ENCODE data around the gene TMEM140. TPM values are rescaled to one million over a fixed set of nuclear protein-coding genes. Genes with fewer than 3 reads are reported as not detected.

Gene TMEM140
- polyA plus RNA-seq, 4 donors = 5.4 to 19.3 (median 12.4) TPM

DNA sequence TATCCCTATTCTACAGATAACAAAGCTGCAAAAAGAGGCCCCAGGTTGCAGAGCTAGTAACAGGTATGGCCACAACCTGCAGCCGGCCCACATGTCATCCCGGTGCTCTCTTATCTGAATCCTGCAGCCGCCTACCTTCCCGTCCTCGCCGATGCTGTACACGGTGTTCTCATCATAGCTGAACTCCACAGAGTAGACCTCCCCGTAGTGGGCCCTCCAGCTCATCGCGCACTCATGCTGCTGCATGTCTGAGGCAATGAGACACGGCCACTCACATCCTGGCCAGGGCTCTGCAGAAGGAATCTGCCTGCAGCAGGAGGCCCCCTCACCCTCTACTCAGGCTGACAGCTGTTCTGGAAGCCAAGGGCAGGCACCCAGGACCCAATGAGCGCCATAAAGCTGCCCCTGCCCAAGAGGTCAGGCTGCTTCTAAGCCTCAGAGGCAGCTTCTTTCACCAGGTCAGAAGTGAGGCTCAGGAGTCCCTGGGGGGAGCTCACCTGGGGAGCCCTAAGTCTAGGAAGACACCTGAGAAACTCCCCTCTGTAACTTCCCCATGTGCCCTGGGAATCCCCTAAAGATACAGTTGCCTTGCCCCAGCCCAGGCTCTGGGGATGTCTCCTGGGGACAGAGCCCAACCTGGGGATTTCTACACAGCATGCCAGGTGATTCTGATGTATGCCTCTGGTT is 40.6 kb downstream of the TMEM140 start:
- no peak overlapping the region for H3K27ac ChIP-seq (ENCODE audit: low read depth in 1 of 3, low read length in 2 of 3)
- no peak overlapping the region for H3K4me3 ChIP-seq (ENCODE audit: low read depth in 1 of 3, low read length in 3 of 3)
- WGBS, 3 donors = 92 to 95% (median 94%) methylated on average over 12 of the region's 12 CpGs
- no peaks in the 10 kb centered on the region for H3K4me1 ChIP-seq (ENCODE audit: control insufficient read depth in 3 of 3, insufficient read depth in 2 of 3, low read depth in 1 of 3, low read length in 2 of 3)
- peaks cover 0 to 6% of the 10 kb centered on the region in 2 donors for H3K9me3 ChIP-seq (ENCODE audit: control insufficient read depth in 2 of 2, insufficient read depth in 1 of 2, low read depth in 1 of 2, low read length in 1 of 2)
- no peak for DNase-seq
- no peaks in the 10 kb centered on the region for H3K27me3 ChIP-seq (ENCODE audit: control insufficient read depth in 3 of 3, insufficient read depth in 3 of 3, low read length in 3 of 3)
- FAIRE-seq = no peak
- H3K36me3 ChIP-seq (ENCODE audit: control insufficient read depth in 3 of 3, insufficient read depth in 2 of 3, low read depth in 1 of 3, low read length in 3 of 3) = peaks cover 12 to 43% (median 14%) of the 10 kb centered on the region in 3 donors

DNA sequence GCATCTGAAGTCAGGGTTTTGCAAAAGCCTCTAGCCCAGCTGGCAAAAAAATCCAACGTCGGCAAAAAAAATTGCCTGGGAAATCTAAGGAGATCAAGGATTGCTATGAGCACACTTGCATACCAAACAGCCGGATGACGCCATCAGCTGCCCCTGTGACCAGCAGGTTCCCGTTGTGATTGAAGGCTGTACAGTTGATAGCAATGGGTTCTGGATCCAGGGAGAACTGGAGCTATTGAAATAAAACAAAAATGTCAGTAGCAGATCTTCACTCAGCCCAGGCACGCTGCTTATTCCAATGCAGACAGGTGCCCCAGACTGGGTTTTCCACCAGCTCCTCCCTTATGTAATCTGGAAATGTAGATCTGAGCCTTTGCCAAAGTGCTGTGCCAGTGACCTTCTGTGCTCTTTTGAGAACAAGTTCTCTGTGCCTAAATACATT is 41.4 kb downstream of the TMEM140 start:
- FAIRE-seq = no peak
- DNase-seq = no peak
- Histone ChIP-seq H3K4me1 (ENCODE audit: control insufficient read depth in 3 of 3, insufficient read depth in 2 of 3, low read depth in 1 of 3, low read length in 2 of 3) (no peaks in the 10 kb centered on the region), H3K27me3 (ENCODE audit: control insufficient read depth in 3 of 3, insufficient read depth in 3 of 3, low read length in 3 of 3) (no peaks in the 10 kb centered on the region), H3K4me3 (ENCODE audit: low read depth in 1 of 3, low read length in 3 of 3) (no peak overlapping the region), H3K27ac (ENCODE audit: low read depth in 1 of 3, low read length in 2 of 3) (no peak overlapping the region), H3K9me3 (ENCODE audit: control insufficient read depth in 2 of 2, insufficient read depth in 1 of 2, low read depth in 1 of 2, low read length in 1 of 2) (peaks cover 0 to 3% of the 10 kb centered on the region in 2 donors), H3K36me3 (ENCODE audit: control insufficient read depth in 3 of 3, insufficient read depth in 2 of 3, low read depth in 1 of 3, low read length in 3 of 3) (peaks cover 12 to 43% (median 14%) of the 10 kb centered on the region in 3 donors)
- 92 to 98% (median 94%) methylated on average over 6 of the region's 6 CpGs for WGBS, 3 donors

DNA sequence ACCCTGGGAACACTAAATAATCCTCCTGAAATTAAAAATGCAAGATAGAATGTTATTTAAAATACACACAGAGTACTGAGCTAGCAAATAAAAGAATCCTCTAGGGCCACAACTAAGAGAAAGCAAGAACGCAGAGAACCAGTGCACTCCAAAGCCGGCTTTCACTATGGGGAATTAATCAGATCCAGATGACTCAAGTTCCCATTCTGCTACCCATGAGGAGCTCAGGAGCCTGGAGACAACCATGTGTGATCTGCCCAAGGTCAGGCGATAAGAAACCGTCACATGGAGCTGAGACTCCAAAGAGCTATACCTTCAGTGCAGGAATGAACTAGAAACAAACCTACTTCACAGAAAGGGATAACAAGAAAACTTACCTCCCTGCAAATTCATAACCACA is 42.1 kb downstream of the TMEM140 start:
- H3K4me1 ChIP-seq (ENCODE audit: control insufficient read depth in 3 of 3, insufficient read depth in 2 of 3, low read depth in 1 of 3, low read length in 2 of 3) = no peaks in the 10 kb centered on the region
- H3K27ac ChIP-seq (ENCODE audit: low read depth in 1 of 3, low read length in 2 of 3) = no peak overlapping the region
- FAIRE-seq (no peak), DNase-seq (no peak)
- H3K27me3 ChIP-seq (ENCODE audit: control insufficient read depth in 3 of 3, insufficient read depth in 3 of 3, low read length in 3 of 3) = no peaks in the 10 kb centered on the region
- no peak overlapping the region for H3K4me3 ChIP-seq (ENCODE audit: low read depth in 1 of 3, low read length in 3 of 3)
- H3K36me3 ChIP-seq (ENCODE audit: control insufficient read depth in 3 of 3, insufficient read depth in 2 of 3, low read depth in 1 of 3, low read length in 3 of 3) = peaks cover 12 to 45% (median 14%) of the 10 kb centered on the region in 3 donors
- WGBS, 3 donors = 90 to 95% (median 94%) methylated on average over 4 of the region's 4 CpGs
- H3K9me3 ChIP-seq (ENCODE audit: control insufficient read depth in 2 of 2, insufficient read depth in 1 of 2, low read depth in 1 of 2, low read length in 1 of 2) = no peaks in the 10 kb centered on the region

DNA sequence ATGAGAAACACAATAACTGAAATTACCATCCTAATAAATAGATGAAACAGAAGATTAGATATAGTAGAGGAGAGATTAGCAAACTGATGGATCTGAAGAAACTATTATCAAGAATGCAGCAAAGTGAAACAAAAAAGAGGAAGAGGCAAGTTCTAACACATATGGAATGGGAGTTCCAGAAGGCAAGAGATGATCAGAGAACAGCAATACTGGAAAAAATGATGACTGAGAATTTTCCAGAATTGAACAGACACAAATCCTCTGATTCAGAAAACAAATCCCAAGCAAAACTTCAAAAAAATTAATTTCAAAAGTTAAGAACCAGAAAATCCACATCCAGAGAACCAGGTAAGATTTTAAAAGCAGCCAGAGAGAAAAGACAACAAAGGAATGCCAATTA is 42.8 kb downstream of the TMEM140 start:
- DNase-seq (no peak), FAIRE-seq (no peak)
- H3K4me3 ChIP-seq (ENCODE audit: low read depth in 1 of 3, low read length in 3 of 3) = no peak overlapping the region
- H3K4me1 ChIP-seq (ENCODE audit: control insufficient read depth in 3 of 3, insufficient read depth in 2 of 3, low read depth in 1 of 3, low read length in 2 of 3) = no peaks in the 10 kb centered on the region
- H3K9me3 ChIP-seq (ENCODE audit: control insufficient read depth in 2 of 2, insufficient read depth in 1 of 2, low read depth in 1 of 2, low read length in 1 of 2) = no peaks in the 10 kb centered on the region
- no peaks in the 10 kb centered on the region for H3K27me3 ChIP-seq (ENCODE audit: control insufficient read depth in 3 of 3, insufficient read depth in 3 of 3, low read length in 3 of 3)
- H3K27ac ChIP-seq (ENCODE audit: low read depth in 1 of 3, low read length in 2 of 3) = no peak overlapping the region
- H3K36me3 ChIP-seq (ENCODE audit: control insufficient read depth in 3 of 3, insufficient read depth in 2 of 3, low read depth in 1 of 3, low read length in 3 of 3) = peaks cover 12 to 41% (median 12%) of the 10 kb centered on the region in 3 donors

DNA sequence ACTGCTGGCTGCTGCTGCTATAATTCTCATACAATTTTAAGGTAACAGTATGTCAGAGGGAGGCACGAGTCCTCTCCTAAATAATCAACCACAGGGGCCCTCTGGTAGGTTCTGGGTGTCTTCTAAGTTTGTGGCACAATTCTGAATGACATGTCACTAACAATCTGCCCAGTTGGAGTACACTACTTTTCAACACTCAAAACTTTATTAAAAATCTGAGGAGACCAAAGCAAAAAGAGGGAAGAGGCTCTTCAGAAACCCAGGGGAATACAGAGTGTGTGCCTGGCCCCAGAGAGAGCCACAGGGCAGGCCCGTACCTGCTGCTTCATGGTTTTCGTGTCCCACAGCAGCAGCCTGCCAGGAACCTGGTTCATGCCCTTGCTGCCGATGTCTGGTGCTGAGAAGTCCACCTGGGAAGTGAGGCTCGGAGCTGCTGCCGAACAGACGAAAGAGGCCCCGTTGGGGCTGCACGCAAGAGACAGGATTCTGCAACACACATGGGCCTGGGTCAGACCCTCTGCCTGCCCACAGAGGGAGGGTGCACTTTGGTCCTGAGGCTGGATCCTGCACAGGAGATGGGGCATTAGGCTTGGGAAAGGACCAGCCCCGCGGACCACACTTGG is 45.2 kb downstream of the TMEM140 start:
- Histone ChIP-seq H3K9me3 (ENCODE audit: control insufficient read depth in 2 of 2, insufficient read depth in 1 of 2, low read depth in 1 of 2, low read length in 1 of 2) (no peaks in the 10 kb centered on the region), H3K4me3 (ENCODE audit: low read depth in 1 of 3, low read length in 3 of 3) (no peak overlapping the region), H3K27me3 (ENCODE audit: control insufficient read depth in 3 of 3, insufficient read depth in 3 of 3, low read length in 3 of 3) (no peaks in the 10 kb centered on the region), H3K27ac (ENCODE audit: low read depth in 1 of 3, low read length in 2 of 3) (no peak overlapping the region), H3K4me1 (ENCODE audit: control insufficient read depth in 3 of 3, insufficient read depth in 2 of 3, low read depth in 1 of 3, low read length in 2 of 3) (no peaks in the 10 kb centered on the region), H3K36me3 (ENCODE audit: control insufficient read depth in 3 of 3, insufficient read depth in 2 of 3, low read depth in 1 of 3, low read length in 3 of 3) (peaks cover 5 to 49% (median 16%) of the 10 kb centered on the region in 3 donors)
- 89 to 95% (median 94%) methylated on average over 11 of the region's 11 CpGs for WGBS, 3 donors
- FAIRE-seq (no peak), DNase-seq (no peak)

DNA sequence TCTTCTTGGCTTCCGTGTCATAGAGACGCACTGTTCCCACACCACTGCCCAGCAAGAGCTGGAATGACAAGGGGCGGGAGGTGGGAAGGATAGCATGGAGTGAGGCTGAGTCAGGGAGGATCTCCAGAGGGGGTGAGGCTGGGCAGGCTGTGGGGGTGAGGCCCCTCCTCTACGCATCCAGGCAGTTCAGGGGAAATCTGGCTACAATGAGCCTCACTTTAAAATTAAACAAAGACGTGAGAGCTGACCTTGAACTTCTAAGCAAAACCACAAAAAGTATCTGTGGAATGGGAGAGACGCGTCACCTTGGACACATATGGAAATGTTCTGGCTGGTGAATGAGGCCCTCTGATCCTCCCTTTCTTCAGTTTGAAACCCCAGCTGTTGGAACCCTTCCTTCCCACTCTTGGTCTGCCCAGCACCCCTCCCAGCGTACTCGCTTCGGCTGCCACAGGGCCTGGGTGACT is 45.8 kb downstream of the TMEM140 start:
- Histone ChIP-seq H3K4me1 (ENCODE audit: control insufficient read depth in 3 of 3, insufficient read depth in 2 of 3, low read depth in 1 of 3, low read length in 2 of 3) (no peaks in the 10 kb centered on the region), H3K9me3 (ENCODE audit: control insufficient read depth in 2 of 2, insufficient read depth in 1 of 2, low read depth in 1 of 2, low read length in 1 of 2) (no peaks in the 10 kb centered on the region), H3K27me3 (ENCODE audit: control insufficient read depth in 3 of 3, insufficient read depth in 3 of 3, low read length in 3 of 3) (no peaks in the 10 kb centered on the region), H3K27ac (ENCODE audit: low read depth in 1 of 3, low read length in 2 of 3) (no peak overlapping the region), H3K4me3 (ENCODE audit: low read depth in 1 of 3, low read length in 3 of 3) (no peak overlapping the region), H3K36me3 (ENCODE audit: control insufficient read depth in 3 of 3, insufficient read depth in 2 of 3, low read depth in 1 of 3, low read length in 3 of 3) (peaks cover 3 to 45% (median 16%) of the 10 kb centered on the region in 3 donors)
- FAIRE-seq (no peak), DNase-seq (no peak)
- 93 to 95% (median 93%) methylated on average over 10 of the region's 10 CpGs for WGBS, 3 donors

DNA sequence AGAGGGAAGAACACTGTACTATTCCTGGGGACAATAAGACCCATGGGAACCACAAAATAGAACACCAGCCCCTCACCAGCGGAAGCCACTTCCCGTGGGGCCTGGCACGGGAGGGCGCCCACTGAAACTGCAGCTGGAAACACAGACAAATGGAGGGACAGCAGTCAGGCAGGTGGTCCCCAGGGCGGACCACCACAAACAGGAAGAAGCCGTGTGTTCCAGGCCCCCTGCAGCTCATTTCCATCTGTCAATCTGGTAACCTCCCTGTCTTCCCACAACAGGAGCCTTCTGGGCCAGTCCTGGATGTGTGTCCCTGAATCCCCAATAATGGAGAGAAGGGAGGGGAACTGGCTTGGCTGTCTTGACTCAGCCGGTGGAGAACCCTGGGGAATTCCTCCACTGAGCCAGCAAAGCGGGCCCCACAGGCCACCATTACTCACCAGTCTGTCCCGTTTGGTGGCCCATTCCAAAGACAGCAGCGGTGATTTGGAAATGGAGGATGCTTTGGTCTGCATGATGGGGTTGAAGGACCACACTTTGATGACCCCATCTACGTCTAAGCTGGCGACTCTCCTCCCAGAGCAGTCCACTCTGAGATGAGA is 46.7 kb downstream of the TMEM140 start:
- DNase-seq = no peak

DNA sequence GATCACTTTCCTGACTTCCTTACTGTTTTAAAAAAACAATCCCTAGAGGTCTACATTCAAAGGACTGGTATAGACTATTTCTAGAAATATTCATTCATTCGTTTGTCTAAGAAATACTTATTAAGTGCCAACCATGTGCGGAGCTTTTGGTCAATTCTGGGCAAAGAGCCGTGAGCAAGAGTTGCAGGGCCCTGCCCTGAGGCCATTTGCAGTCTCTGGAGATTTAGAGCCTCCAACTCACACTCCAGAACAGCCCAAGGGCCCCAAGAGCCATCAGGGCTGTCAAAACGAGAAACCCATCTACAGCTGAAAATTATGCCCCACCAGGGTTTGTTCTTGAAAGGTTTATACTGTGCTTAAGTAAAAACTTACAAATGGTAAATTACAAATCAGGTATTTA is 47.3 kb downstream of the TMEM140 start:
- H3K36me3 ChIP-seq (ENCODE audit: control insufficient read depth in 3 of 3, insufficient read depth in 2 of 3, low read depth in 1 of 3, low read length in 3 of 3) = peaks cover 2 to 48% (median 10%) of the 10 kb centered on the region in 3 donors
- no peak overlapping the region for H3K27ac ChIP-seq (ENCODE audit: low read depth in 1 of 3, low read length in 2 of 3)
- no peaks in the 10 kb centered on the region for H3K9me3 ChIP-seq (ENCODE audit: control insufficient read depth in 2 of 2, insufficient read depth in 1 of 2, low read depth in 1 of 2, low read length in 1 of 2)
- FAIRE-seq (no peak), DNase-seq (no peak)
- no peaks in the 10 kb centered on the region for H3K27me3 ChIP-seq (ENCODE audit: control insufficient read depth in 3 of 3, insufficient read depth in 3 of 3, low read length in 3 of 3)
- H3K4me3 ChIP-seq (ENCODE audit: low read depth in 1 of 3, low read length in 3 of 3) = no peak overlapping the region
- no peaks in the 10 kb centered on the region for H3K4me1 ChIP-seq (ENCODE audit: control insufficient read depth in 3 of 3, insufficient read depth in 2 of 3, low read depth in 1 of 3, low read length in 2 of 3)
- 88 to 96% (median 94%) methylated on average over 4 of the region's 4 CpGs for WGBS, 3 donors

More for the DNA sequence above, 46.7 kb downstream of the TMEM140 start:
- WGBS, 3 donors = 87 to 94% (median 92%) methylated on average over 12 of the region's 12 CpGs
- FAIRE-seq = no peak
- Histone ChIP-seq H3K27me3 (ENCODE audit: control insufficient read depth in 3 of 3, insufficient read depth in 3 of 3, low read length in 3 of 3) (no peaks in the 10 kb centered on the region), H3K36me3 (ENCODE audit: control insufficient read depth in 3 of 3, insufficient read depth in 2 of 3, low read depth in 1 of 3, low read length in 3 of 3) (peaks cover 2 to 48% (median 10%) of the 10 kb centered on the region in 3 donors), H3K4me1 (ENCODE audit: control insufficient read depth in 3 of 3, insufficient read depth in 2 of 3, low read depth in 1 of 3, low read length in 2 of 3) (no peaks in the 10 kb centered on the region), H3K4me3 (ENCODE audit: low read depth in 1 of 3, low read length in 3 of 3) (no peak overlapping the region), H3K27ac (ENCODE audit: low read depth in 1 of 3, low read length in 2 of 3) (no peak overlapping the region), H3K9me3 (ENCODE audit: control insufficient read depth in 2 of 2, insufficient read depth in 1 of 2, low read depth in 1 of 2, low read length in 1 of 2) (no peaks in the 10 kb centered on the region)

All from small intestine (tissue), 7 donors.